T-helper 1 cell treated with Interleukin-12 subunit alpha and Interleukin-12 subunit beta and Interleukin-4 antibody, amounts not matched to agents 30 μg/mL and 1 μg/mL, for 36 hours (primary cell): ENCODE measurements around the gene KANK4.

Experiments
- H3K27ac Mint-ChIP-seq: one replicate; pipeline ENCODE4 v1.8.0; 2021; ENCODE audit warnings: mild to moderate bottlenecking, mixed read lengths
- H3K27me3 Mint-ChIP-seq: one replicate; pipeline ENCODE4 v1.8.0; 2021; ENCODE audit warnings: low read depth, mixed read lengths
- H3K36me3 Mint-ChIP-seq: one replicate; pipeline ENCODE4 v1.8.0; 2021; ENCODE audit warnings: low read depth, mixed read lengths
- H3K4me1 Mint-ChIP-seq: one replicate; pipeline ENCODE4 v1.8.0; 2021; ENCODE audit warnings: low read depth, mixed read lengths
- H3K4me3 Mint-ChIP-seq: one replicate; pipeline ENCODE4 v1.8.0; 2021; ENCODE audit warnings: mild to moderate bottlenecking, moderate library complexity, mixed read lengths
- H3K9me3 Mint-ChIP-seq: one replicate; pipeline ENCODE4 v1.8.0; 2021; ENCODE audit warnings: mixed read lengths

The KANK4 gene

GRCh38 chr1:62281922-62282555 lies 37.2 kb downstream of the KANK4 start:
- Mint-ChIP-seq H3K4me3 (no peak overlapping the region), H3K36me3 (no peaks in the 10 kb centered on the region), H3K27ac (no peak overlapping the region), H3K9me3 (peaks cover 12% of the 10 kb centered on the region), H3K27me3 (peaks cover 14% of the 10 kb centered on the region), H3K4me1 (no peaks in the 10 kb centered on the region)

DNA sequence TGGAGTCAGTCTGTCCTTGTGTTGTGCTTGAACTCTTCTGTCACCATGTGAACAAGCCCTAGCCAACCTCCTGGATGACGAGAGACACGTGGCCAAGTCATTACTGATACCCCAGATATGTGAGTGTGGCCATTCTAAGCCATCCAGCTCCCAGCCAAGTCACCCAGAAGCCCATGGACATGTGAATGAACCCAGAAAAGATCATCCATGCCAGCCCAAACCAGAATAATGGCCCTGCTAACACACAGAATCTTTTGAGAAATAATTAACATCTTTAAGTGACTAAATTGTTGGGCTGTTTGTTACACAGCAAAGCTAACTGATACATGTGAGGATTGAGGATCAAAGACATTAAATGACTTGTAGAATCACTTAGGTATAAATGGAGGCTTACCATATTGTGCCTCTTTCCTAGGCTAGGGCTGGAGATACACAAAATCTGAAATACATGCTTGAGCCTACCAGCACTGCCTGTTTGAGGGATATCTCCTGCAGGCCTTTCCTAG lies 38.2 kb downstream of the KANK4 start:
- no peaks in the 10 kb centered on the region for H3K4me1 Mint-ChIP-seq
- no peaks in the 10 kb centered on the region for H3K36me3 Mint-ChIP-seq
- no peak overlapping the region for H3K4me3 Mint-ChIP-seq
- H3K9me3 Mint-ChIP-seq: peaks cover 15% of the 10 kb centered on the region
- H3K27ac Mint-ChIP-seq: no peak overlapping the region
- peaks cover 9% of the 10 kb centered on the region for H3K27me3 Mint-ChIP-seq

GRCh38 chr1:62280150-62280549 lies 39.1 kb downstream of the KANK4 start:
- H3K4me3 Mint-ChIP-seq: no peak overlapping the region
- no peaks in the 10 kb centered on the region for H3K36me3 Mint-ChIP-seq
- no peak overlapping the region for H3K27ac Mint-ChIP-seq
- H3K9me3 Mint-ChIP-seq: peaks cover 15% of the 10 kb centered on the region
- H3K27me3 Mint-ChIP-seq: peaks cover 9% of the 10 kb centered on the region
- H3K4me1 Mint-ChIP-seq: no peaks in the 10 kb centered on the region

DNA sequence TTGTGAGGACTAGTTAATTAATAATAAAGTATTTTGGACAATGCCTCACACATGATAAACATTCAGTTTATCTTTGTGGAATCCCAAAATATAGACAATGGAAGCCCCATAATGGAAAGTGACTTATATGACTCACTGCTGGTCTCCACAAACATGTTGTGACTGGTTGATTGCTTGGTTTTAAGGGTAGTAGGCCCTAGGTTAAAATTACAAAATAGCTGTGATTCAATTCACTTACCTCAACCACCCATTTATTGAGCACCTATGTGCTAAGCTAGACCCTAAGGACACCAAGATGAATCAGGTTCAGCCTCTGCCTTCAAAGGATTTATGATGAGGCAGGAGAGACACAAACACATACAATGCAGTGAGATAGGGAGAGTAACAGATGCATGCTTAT lies 42.4 kb downstream of the KANK4 start:
- Mint-ChIP-seq H3K27me3 (peaks cover 3% of the 10 kb centered on the region), H3K27ac (no peak overlapping the region), H3K36me3 (peaks cover 2% of the 10 kb centered on the region), H3K4me3 (no peak overlapping the region), H3K4me1 (peaks cover 13% of the 10 kb centered on the region), H3K9me3 (peaks cover 15% of the 10 kb centered on the region)

DNA sequence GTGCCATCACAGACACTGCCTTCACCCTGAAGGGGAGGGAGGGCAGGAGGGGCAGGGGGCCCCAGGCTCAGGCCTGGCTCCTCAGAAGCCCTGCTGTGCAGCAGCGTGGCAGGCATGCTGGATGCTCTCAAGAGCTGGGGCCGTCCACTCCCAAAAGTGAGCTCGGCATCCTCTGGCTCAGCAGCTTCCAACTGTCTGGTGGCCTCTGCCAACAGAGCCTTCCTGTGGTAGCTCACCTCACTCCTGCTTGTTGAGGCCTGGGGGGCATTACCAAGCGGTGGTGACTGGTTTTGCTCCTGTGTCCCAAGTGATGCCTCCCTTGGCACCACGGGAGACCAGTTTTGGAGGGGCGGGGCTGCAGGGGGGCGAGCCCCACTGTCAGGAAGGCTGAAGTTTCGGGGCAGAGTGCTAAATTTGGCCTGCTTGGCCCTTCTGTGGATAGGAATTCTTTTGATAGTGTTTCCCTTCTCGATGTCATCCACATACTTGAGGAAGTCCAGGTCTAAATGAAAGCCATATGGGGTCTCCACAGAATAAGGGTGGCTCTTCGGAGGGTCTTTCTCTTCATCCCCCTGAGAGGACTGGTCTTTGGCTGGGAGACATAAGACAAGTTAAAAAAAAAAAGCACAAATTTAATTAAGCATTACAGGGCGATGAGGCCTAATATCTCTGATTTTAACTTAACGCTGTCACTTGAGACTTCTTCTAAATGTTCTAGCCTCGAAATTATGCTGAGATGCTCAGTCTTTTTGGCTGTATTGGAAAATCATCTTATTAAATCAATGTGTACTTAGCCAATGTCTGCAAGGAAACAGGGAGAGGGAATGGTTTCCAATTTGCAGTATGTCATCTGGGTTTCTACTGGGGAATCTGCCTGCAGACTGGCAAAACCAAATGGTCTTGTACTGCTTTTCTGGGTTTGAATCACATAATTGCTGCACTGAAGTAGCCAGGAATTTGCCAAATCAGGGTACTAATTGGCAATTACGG lies 44.4 kb downstream of the KANK4 start:
- Mint-ChIP-seq H3K36me3 (peaks cover 2% of the 10 kb centered on the region), H3K27me3 (no peaks in the 10 kb centered on the region), H3K4me1 (peaks cover 22% of the 10 kb centered on the region), H3K9me3 (peaks cover 7% of the 10 kb centered on the region), H3K4me3 (no peak overlapping the region), H3K27ac (no peak overlapping the region)

DNA sequence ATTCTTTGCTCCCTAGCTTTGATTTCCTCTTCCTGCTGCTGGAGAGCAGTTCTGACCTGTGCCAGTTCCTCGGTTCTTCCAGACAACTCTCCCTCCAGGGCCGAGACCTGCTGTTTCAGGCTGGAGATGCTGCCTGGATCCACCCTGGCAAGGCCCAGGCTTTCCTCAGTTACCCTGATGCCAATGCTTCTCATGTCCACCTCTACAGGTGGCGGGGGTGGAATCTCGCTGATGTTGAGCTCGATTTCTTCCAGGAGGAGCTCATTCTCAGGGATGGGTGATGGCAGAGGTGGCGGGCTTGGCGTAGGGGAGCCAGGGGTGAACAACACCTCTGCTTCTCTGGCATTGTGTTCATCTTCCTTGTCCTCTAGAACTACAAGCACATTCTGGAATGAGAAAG lies 45.3 kb downstream of the KANK4 start:
- Mint-ChIP-seq H3K27me3 (no peaks in the 10 kb centered on the region), H3K4me1 (peaks cover 22% of the 10 kb centered on the region), H3K27ac (no peak overlapping the region), H3K9me3 (peaks cover 6% of the 10 kb centered on the region), H3K36me3 (peaks cover 2% of the 10 kb centered on the region), H3K4me3 (no peak overlapping the region)

- Mint-ChIP-seq H3K9me3 (peaks cover 4% of the 10 kb centered on the region), H3K4me3 (peak overlapping the region; percentile 25), H3K36me3 (peaks cover 2% of the 10 kb centered on the region), H3K27me3 (no peaks in the 10 kb centered on the region), H3K4me1 (peaks cover 22% of the 10 kb centered on the region), H3K27ac (peak overlapping the region; percentile 85)
Measured at GRCh38 chr1:62271948-62272728, 47.1 kb downstream of the KANK4 start.

GRCh38 chr1:62271134-62271533 lies 48.1 kb downstream of the KANK4 start:
- H3K9me3 Mint-ChIP-seq: no peaks in the 10 kb centered on the region
- H3K4me1 Mint-ChIP-seq: peaks cover 22% of the 10 kb centered on the region
- H3K27me3 Mint-ChIP-seq: no peaks in the 10 kb centered on the region
- H3K36me3 Mint-ChIP-seq: peaks cover 2% of the 10 kb centered on the region
- H3K27ac Mint-ChIP-seq: no peak overlapping the region
- no peak overlapping the region for H3K4me3 Mint-ChIP-seq

DNA sequence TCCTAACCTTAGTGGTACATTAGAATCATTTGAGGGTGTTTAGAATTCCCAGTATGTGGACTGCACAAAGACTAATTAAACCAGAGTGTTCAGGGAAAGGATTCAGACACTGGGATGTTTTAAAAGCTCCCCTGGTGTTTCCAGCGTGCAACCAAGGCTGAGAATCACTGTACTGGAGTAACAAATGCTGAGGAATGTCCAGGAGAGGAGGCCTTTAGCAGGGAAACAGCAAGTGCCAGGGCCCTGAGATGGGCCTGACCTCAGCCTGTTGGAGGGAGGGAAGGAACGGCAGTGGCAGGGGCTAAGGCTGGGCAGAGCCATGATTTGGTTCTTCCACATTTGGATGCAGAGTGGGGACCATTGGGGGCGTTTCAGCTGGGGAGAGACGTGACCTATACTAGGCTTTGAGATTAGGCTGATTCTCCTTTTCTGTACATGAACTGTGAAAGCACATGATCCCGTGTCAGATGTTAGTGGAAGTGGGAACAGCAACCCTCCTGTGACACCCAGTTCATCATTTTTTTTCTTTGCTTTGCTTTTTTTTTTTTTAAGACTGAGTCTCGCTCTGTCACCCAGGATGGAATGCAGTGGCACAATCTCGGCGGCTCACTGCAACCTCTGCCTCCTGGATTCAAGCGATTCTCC lies 49.3 kb downstream of the KANK4 start:
- Mint-ChIP-seq H3K27ac (no peak overlapping the region), H3K9me3 (no peaks in the 10 kb centered on the region), H3K27me3 (no peaks in the 10 kb centered on the region), H3K36me3 (peaks cover 2% of the 10 kb centered on the region), H3K4me3 (no peak overlapping the region), H3K4me1 (peaks cover 22% of the 10 kb centered on the region)

DNA sequence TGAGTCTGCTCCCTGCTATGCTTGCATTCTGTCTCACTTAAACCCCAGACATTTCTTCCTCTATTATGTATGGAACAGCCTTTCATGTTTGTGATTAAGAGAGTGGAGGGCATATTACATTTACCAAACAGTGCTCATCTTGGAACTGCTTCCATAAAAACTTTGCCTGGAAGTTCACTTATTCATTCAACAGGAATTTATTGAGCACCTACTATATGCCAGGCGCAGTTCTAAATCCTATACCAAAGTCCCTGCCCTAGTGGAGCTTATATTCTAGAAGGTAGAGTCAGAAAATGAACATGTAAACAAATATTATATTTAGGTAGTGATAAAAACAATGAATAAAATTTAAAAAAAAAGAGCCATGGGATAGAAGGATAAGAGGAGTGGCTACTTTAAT lies 49.8 kb downstream of the KANK4 start:
- H3K27me3 Mint-ChIP-seq: no peaks in the 10 kb centered on the region
- H3K4me1 Mint-ChIP-seq: peaks cover 22% of the 10 kb centered on the region
- H3K9me3 Mint-ChIP-seq: no peaks in the 10 kb centered on the region

GRCh38 chr1:62268315-62268714 lies 50.9 kb downstream of the KANK4 start:
- H3K27me3 Mint-ChIP-seq: no peaks in the 10 kb centered on the region
- H3K4me1 Mint-ChIP-seq: peaks cover 17% of the 10 kb centered on the region
- no peak overlapping the region for H3K27ac Mint-ChIP-seq
- no peak overlapping the region for H3K4me3 Mint-ChIP-seq
- H3K9me3 Mint-ChIP-seq: no peaks in the 10 kb centered on the region
- H3K36me3 Mint-ChIP-seq: peaks cover 2% of the 10 kb centered on the region

More for the DNA sequence above, 49.8 kb downstream of the KANK4 start:
- H3K36me3 Mint-ChIP-seq: peaks cover 2% of the 10 kb centered on the region
- no peak overlapping the region for H3K27ac Mint-ChIP-seq
- H3K4me3 Mint-ChIP-seq: no peak overlapping the region

DNA sequence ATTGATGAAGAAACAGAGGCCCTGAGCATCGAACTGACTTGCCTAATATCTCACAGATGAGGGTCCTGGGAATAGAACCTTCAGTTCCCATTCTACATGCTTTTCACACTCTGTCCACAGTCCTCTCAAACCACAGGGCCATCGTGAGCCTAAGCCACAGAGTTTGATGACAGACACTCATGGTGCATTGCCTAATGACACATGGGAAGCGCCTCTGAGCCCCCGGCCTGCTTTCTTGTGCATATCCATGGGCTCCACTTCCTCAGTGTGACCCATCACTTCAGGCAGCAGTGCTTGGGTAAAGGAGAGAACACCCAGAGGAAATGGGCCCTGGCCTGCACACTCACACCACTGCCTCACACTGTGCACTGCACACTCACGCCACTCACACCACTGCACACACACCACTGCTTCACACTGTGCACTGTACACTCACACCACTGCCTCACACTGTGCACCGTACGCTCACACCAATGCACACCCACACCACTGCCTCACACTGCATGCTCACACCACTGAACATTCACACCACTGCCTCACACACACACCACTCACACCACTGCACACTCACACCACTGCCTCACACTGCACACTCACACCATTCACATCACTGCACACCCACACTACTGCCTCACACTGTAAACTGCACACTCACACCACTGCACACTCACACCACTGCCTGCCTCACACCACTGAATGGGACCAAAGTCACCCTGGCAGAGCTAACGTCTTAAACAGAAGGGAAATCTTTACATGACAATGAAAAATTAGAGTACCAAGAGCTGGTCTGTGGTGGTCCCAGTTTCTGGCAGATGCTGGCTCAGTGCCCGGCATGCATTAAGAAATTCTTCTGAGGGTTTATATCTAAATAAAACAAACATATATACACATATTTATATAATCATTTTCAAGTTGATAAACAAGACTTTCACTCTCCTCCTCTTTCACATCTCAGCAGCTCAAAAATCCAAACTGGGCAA lies 53.0 kb downstream of the KANK4 start:
- H3K9me3 Mint-ChIP-seq: no peaks in the 10 kb centered on the region
- H3K27me3 Mint-ChIP-seq: peaks cover 6% of the 10 kb centered on the region
- H3K4me3 Mint-ChIP-seq: no peak overlapping the region
- no peak overlapping the region for H3K27ac Mint-ChIP-seq
- H3K4me1 Mint-ChIP-seq: peaks cover 5% of the 10 kb centered on the region
- no peaks in the 10 kb centered on the region for H3K36me3 Mint-ChIP-seq

DNA sequence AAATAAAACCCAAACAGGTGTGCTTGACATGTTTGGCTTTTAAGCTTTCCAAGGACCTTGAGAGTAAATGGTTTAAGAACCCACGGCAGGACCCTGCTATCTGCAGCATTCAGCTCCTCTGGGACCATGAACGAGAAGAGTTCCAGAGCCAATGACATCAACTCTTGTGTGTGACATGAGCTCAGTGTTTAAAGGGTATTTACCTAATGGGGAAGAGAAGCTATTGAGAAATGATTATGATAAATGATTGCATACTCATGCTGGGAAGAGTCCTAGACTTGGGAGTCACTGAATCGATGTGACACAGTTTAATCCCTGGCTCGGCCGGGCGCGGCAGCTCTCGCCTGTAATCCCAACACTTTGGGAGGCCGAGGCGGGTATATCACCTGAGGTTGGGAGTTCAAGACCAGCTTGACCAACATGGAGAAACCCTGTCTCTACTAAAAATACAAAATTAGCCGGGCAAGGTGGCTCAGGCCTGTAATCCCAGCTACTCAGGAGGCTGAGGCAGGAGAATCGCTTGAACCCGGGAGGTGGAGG lies 55.4 kb downstream of the KANK4 start:
- Mint-ChIP-seq H3K4me1 (no peaks in the 10 kb centered on the region), H3K27ac (no peak overlapping the region), H3K4me3 (no peak overlapping the region), H3K9me3 (no peaks in the 10 kb centered on the region), H3K36me3 (no peaks in the 10 kb centered on the region), H3K27me3 (peaks cover 6% of the 10 kb centered on the region)
